IMR-90 (cell line): ENCODE measurements around the gene AKAP13. TPM values are rescaled to one million over a fixed set of nuclear protein-coding genes. Genes with fewer than 3 reads are reported as not detected.

Source experiments
- ATAC-seq: fragments of 200-7000 bp; cut with Tn5 transposase; 2 replicates; pipeline ENCODE4 v1.9.1; 2020; ENCODE audit warnings: low read depth, mild to moderate bottlenecking, moderate library complexity
- BruUV-seq: library from RNA; stranded (reverse); fragments of 400-500 nt; replicated peaks from 2 replicates; lab custom pipeline; 2021; lab: Mats Ljungman, UMichigan
- CTCF ChIA-PET: fragments of 300-600 bp; formaldehyde crosslinking; extraction: SDS; loops from one replicate; lab custom pipeline; 2021; ENCODE audit warnings: antibody characterized with exemption; lab: Yijun Ruan, JAX
- POLR2A ChIA-PET: fragments of 300-600 bp; sonication (Branson Sonifier 250); formaldehyde crosslinking; loops from one replicate; lab custom pipeline; 2022; ENCODE audit warnings: antibody characterized with exemption; ENCODE audit not compliant: unreplicated experiment; lab: Charles Lee
- DNase-seq: peaks from one replicate; pipeline ENCODE4 v3.0.0; 2013
- H2AFZ ChIP-seq: replicated peaks from 2 replicates; pipeline ENCODE3; 2013; ENCODE audit warnings: low read length, mild to moderate bottlenecking; ENCODE audit not compliant: poor library complexity
- H2AK5ac ChIP-seq: 2 replicates; pipeline ENCODE4 v1.6.1; 2013; ENCODE audit warnings: low read depth, low read length, inconsistent platforms
- H2AK9ac ChIP-seq: replicated peaks from 2 replicates; pipeline ENCODE3; 2013; ENCODE audit warnings: mild to moderate bottlenecking, low read depth, low read length, moderate library complexity; ENCODE audit not compliant: poor library complexity
- H2BK120ac ChIP-seq: 2 replicates; pipeline ENCODE4 v1.6.1; 2013; ENCODE audit warnings: low read depth, low read length, inconsistent platforms
- H2BK15ac ChIP-seq: 3 replicates; pipeline ENCODE4 v1.6.1; 2013; ENCODE audit warnings: low read depth, low read length, inconsistent platforms
- H2BK20ac ChIP-seq: 2 replicates; pipeline ENCODE4 v1.6.1; 2013; ENCODE audit warnings: low read depth, mild to moderate bottlenecking, inconsistent platforms, low read length, moderate library complexity
- H2BK5ac ChIP-seq: 2 replicates; pipeline ENCODE4 v1.6.1; 2013; ENCODE audit warnings: mild to moderate bottlenecking, low read depth, low read length, inconsistent platforms; ENCODE audit not compliant: poor library complexity, severe bottlenecking
- H3K14ac ChIP-seq: replicated peaks from 2 replicates; pipeline ENCODE4 v1.6.1; 2013; ENCODE audit warnings: low read depth, low read length, inconsistent platforms
- H3K18ac ChIP-seq: 2 replicates; pipeline ENCODE4 v1.6.1; 2013; ENCODE audit warnings: low read depth, low read length, control low read depth
- H3K23ac ChIP-seq: 2 replicates; pipeline ENCODE4 v1.6.1; 2013; ENCODE audit warnings: low read depth, low read length, inconsistent platforms
- H3K27ac ChIP-seq: 2 replicates; pipeline ENCODE4 v1.5.1; 2013; ENCODE audit warnings: mild to moderate bottlenecking, control low read depth, low read length; ENCODE audit not compliant: insufficient read depth
- H3K27me3 ChIP-seq: 2 replicates; pipeline ENCODE4 v1.6.1; 2013; ENCODE audit warnings: low read length; ENCODE audit not compliant: control insufficient read depth, insufficient read depth
- H3K36me3 ChIP-seq: 2 replicates; pipeline ENCODE4 v1.6.1; 2013; ENCODE audit warnings: low read length, mixed read lengths; ENCODE audit not compliant: control insufficient read depth, insufficient read depth
- H3K4ac ChIP-seq: 2 replicates; pipeline ENCODE4 v1.6.1; 2013; ENCODE audit warnings: low read depth, low read length, inconsistent platforms
- H3K4me1 ChIP-seq: 2 replicates; pipeline ENCODE4 v1.6.1; 2013; ENCODE audit warnings: low read length, mixed read lengths; ENCODE audit not compliant: control insufficient read depth, insufficient read depth
- H3K4me2 ChIP-seq: 2 replicates; pipeline ENCODE4 v1.6.1; 2013; ENCODE audit warnings: low read depth, mild to moderate bottlenecking, control low read depth, low read length, moderate library complexity
- H3K4me3 ChIP-seq: 2 replicates; pipeline ENCODE4 v1.5.1; 2013; ENCODE audit warnings: low read depth, mild to moderate bottlenecking, control low read depth, low read length, moderate library complexity; ENCODE audit not compliant: insufficient read depth
- H3K56ac ChIP-seq: 2 replicates; pipeline ENCODE4 v1.6.1; 2013; ENCODE audit warnings: low read length, inconsistent platforms; ENCODE audit not compliant: insufficient read depth; ENCODE audit errors: extremely low read depth
- H3K79me1 ChIP-seq, 2 experiments: 2 replicates each; pipeline ENCODE4 v1.6.1; 2013; ENCODE audit warnings: low read length in 2 of 2, inconsistent platforms in 1 of 2, low read depth in 1 of 2
- H3K9ac ChIP-seq: 2 replicates; pipeline ENCODE4 v1.6.1; 2013; ENCODE audit warnings: low read depth, low read length, control low read depth
- H3K9me1 ChIP-seq: 2 replicates; pipeline ENCODE4 v1.6.1; 2013; ENCODE audit warnings: low read length, inconsistent platforms; ENCODE audit not compliant: insufficient read depth
- H3K9me3 ChIP-seq: 2 replicates; pipeline ENCODE4 v1.6.1; 2013; ENCODE audit warnings: low read length; ENCODE audit not compliant: control insufficient read depth, insufficient read depth
- H4K20me1 ChIP-seq: 2 replicates; pipeline ENCODE4 v1.6.1; 2013; ENCODE audit warnings: low read length, inconsistent platforms; ENCODE audit not compliant: insufficient read depth
- H4K5ac ChIP-seq: 2 replicates; pipeline ENCODE4 v1.6.1; 2013; ENCODE audit warnings: mild to moderate bottlenecking, low read depth, low read length, control low read depth
- H4K8ac ChIP-seq, 2 experiments: 2 replicates each; pipeline ENCODE4 v1.6.1; 2013; ENCODE audit warnings: low read depth in 2 of 2, low read length in 2 of 2, control low read depth in 1 of 2, inconsistent platforms in 1 of 2
- H4K91ac ChIP-seq: 2 replicates; pipeline ENCODE4 v1.6.1; 2013; ENCODE audit warnings: low read depth, low read length, inconsistent platforms; ENCODE audit not compliant: insufficient read depth
- CEBPB ChIP-seq: IDR thresholded peaks from 2 replicates; pipeline ENCODE4 v1.6.1; 2012; ENCODE audit warnings: low read depth, low read length, improper control_type of control experiment
- FOS ChIP-seq: fragments of 150-350 bp; IDR thresholded peaks from 2 replicates; pipeline ENCODE4 v1.6.1; 2016; ENCODE audit warnings: low read depth, low read length
- NFE2L2 ChIP-seq: fragments of 150-350 bp; IDR thresholded peaks from 2 replicates; pipeline ENCODE4 v1.6.1; 2016; ENCODE audit warnings: low read depth, mild to moderate bottlenecking, low read length
- RCOR1 ChIP-seq: IDR thresholded peaks from 2 replicates; pipeline ENCODE4 v1.6.1; 2012; ENCODE audit warnings: mild to moderate bottlenecking, low read length, improper control_type of control experiment; ENCODE audit not compliant: insufficient replicate concordance
- SMC3 ChIP-seq: fragments of 150-350 bp; IDR thresholded peaks from 2 replicates; pipeline ENCODE4 v1.6.1; 2016; ENCODE audit warnings: low read depth, mild to moderate bottlenecking, antibody characterized with exemption, low read length, moderate library complexity
- WGBS, 2 experiments: methylation state at CpG; one replicate each; pipeline versions ENCODE4 v1.1.5 to v1.1.7; 2013; ENCODE audit warnings: missing lambda C conversion rate in 2 of 2; ENCODE audit not compliant: insufficient read length in 1 of 2; ENCODE audit errors: extremely low coverage in 2 of 2; 5-methylcytosine and 5-hydroxymethylcytosine counted together
- dilution Hi-C: fragments of 300-500 bp; cut with HindIII; formaldehyde crosslinking; loops from one replicate; pipeline ENCODE4 v1.14.3; 2018; ENCODE audit warnings: low sequenced_read_pairs; ENCODE audit not compliant: unreplicated experiment
- in situ Hi-C: fragments of 300-500 bp; cut with MboI; formaldehyde crosslinking; loops from 3 replicates; pipeline ENCODE4 v1.14.3; 2019; ENCODE audit warnings: low sequenced_read_pairs, inconsistent platforms, mixed read lengths
- intact Hi-C: fragments of 100-400 bp; cut with micrococcal nuclease; formaldehyde crosslinking; loops from 2 replicates; pipeline ENCODE4 v1.10.0; 2022
- polyA plus RNA-seq, 3 experiments: library from polyadenylated mRNA; depleted of rRNA; stranded (reverse); fragments of >200 nt; gene quantifications; 2 replicates each; pipeline ENCODE4 v1.2.3, GENCODE V29; 2012; ENCODE audit warnings: low replicate concordance in 1 of 3
- total RNA-seq: library from RNA; depleted of rRNA; stranded (reverse); fragments of >200 nt; gene quantifications from 2 replicates; pipeline ENCODE4 v1.2.3, GENCODE V29; 2012

AKAP13 gene
- total and polyA plus RNA-seq, 2 of the 4 experiments (the other 2 are of a cell fraction), result 10.4 to 46.4 TPM

- H3K27me3 ChIP-seq, result no peaks in the 10 kb centered on the region
- dilution Hi-C loops, result no loop called here
- no peak overlapping the region for H3K27ac ChIP-seq
- intact Hi-C loops, result no loop called here
- no peak overlapping the region for H4K91ac ChIP-seq
- H2BK5ac ChIP-seq, result no peak overlapping the region
- H2AK9ac ChIP-seq, result no peak overlapping the region
- H3K4ac ChIP-seq, result no peak overlapping the region
- H3K4me1 ChIP-seq, result peaks cover 18% of the 10 kb centered on the region
- H3K36me3 ChIP-seq, result peaks cover 4% of the 10 kb centered on the region; the same call in 1 of the 2 replicates
- ChIA-PET POLR2A (no interaction called here), CTCF (no interaction called here)
- no peak overlapping the region for H2AK5ac ChIP-seq
- H3K9ac ChIP-seq, result no peak overlapping the region
- H3K18ac ChIP-seq, result no peak overlapping the region
- no peak overlapping the region for H2BK15ac ChIP-seq
- H3K23ac ChIP-seq, result no peak overlapping the region
- H3K14ac ChIP-seq, result no peak overlapping the region
- ATAC-seq (no peak), DNase-seq (no peak)
- H4K8ac ChIP-seq, result no peak overlapping the region
- 100% methylated on average over 1 of the region's 3 CpGs; no CpG with 5 or more reads in 1 of the 2 experiments for WGBS, 2 experiments
- no peak overlapping the region for H2AFZ ChIP-seq
- H3K4me2 ChIP-seq, result no peak overlapping the region
- no peak overlapping the region for H2BK20ac ChIP-seq
- TF ChIP-seq RCOR1 (no peak), NFE2L2 (no peak), CEBPB (peak; percentile 61), FOS (no peak), SMC3 (no peak)
- H3K56ac ChIP-seq, result no peak overlapping the region
- peaks cover 11% of the 10 kb centered on the region; the same call in 1 of the 2 replicates for H4K20me1 ChIP-seq
- H3K9me3 ChIP-seq, result no peaks in the 10 kb centered on the region
- H2BK120ac ChIP-seq, result no peak overlapping the region
- peaks cover 29 to 44% of the 10 kb centered on the region in 2 experiments for H3K79me1 ChIP-seq
- no peak overlapping the region for H4K5ac ChIP-seq
- in situ Hi-C loops, result no loop called here
- peaks cover 16% of the 10 kb centered on the region for H3K9me1 ChIP-seq
- BruUV-seq, result no TSS peak
- H3K4me3 ChIP-seq, result no peak overlapping the region
These were observed 165.3 kb downstream of the AKAP13 start for GRCh38 chr15:85545752-85546151.
